Spleen (tissue), 11 donors: ENCODE measurements around the gene KCP. TPM values are rescaled to one million over a fixed set of nuclear protein-coding genes. Genes with fewer than 3 reads are reported as not detected.

ENCODE experiments used
- DNase-seq: peaks from one replicate; pipeline ENCODE4 v3.0.0-alpha.2; 2020
- H3K27ac ChIP-seq, 8 donors: fragments of 200-600 bp; sonication (generic) in 7 of 8; 1 replicate in 4 of 8; 2 replicates in 4 of 8; pipeline versions ENCODE4 v1.5.0 to v1.8.0; 2016 to 2021; ENCODE audit warnings: inconsistent platforms in 4 of 8, mild to moderate bottlenecking in 4 of 8, moderate library complexity in 1 of 8
- H3K27me3 ChIP-seq, 7 donors: fragments of 200-600 bp; sonication (generic) in 6 of 7; replicated peaks in 1 of 7; 1 replicate in 4 of 7; 2 replicates in 3 of 7; pipeline versions ENCODE4 v1.5.0 to v1.8.0; 2016 to 2021; ENCODE audit warnings: inconsistent platforms in 3 of 7, mild to moderate bottlenecking in 1 of 7
- H3K36me3 ChIP-seq, 6 donors: fragments of 200-600 bp; sonication (generic) in 5 of 6; 1 replicate in 4 of 6; 2 replicates in 2 of 6; pipeline versions ENCODE4 v1.5.0 to v1.8.0; 2016 to 2021; ENCODE audit warnings: inconsistent platforms in 2 of 6
- H3K4me1 ChIP-seq, 6 donors: fragments of 200-600 bp; sonication (generic) in 5 of 6; 1 replicate in 3 of 6; 2 replicates in 3 of 6; pipeline versions ENCODE4 v1.5.0 to v1.8.0; 2016 to 2021; ENCODE audit warnings: inconsistent platforms in 3 of 6
- H3K4me3 ChIP-seq, 8 donors: fragments of 200-600 bp; sonication (generic) in 7 of 8; 1 replicate in 4 of 8; 2 replicates in 4 of 8; pipeline versions ENCODE4 v1.5.0 to v1.8.0; 2016 to 2021; ENCODE audit warnings: inconsistent platforms in 4 of 8, mild to moderate bottlenecking in 4 of 8, moderate library complexity in 2 of 8
- H3K9me3 ChIP-seq, 8 donors: fragments of 200-600 bp; sonication (generic) in 7 of 8; 1 replicate in 4 of 8; 2 replicates in 4 of 8; pipeline versions ENCODE4 v1.5.0 to v1.8.0; 2016 to 2021; ENCODE audit warnings: inconsistent platforms in 4 of 8
- POLR2A ChIP-seq, 3 donors: fragments of 450-650 bp; IDR thresholded peaks; one replicate each; pipeline ENCODE4 v1.5.1; 2017; ENCODE audit warnings: antibody characterized with exemption in 3 of 3, mild to moderate bottlenecking in 1 of 3
- POLR2AphosphoS5 ChIP-seq, 3 donors: sonication (generic); formaldehyde crosslinking; IDR thresholded peaks; one replicate each; pipeline ENCODE4 v1.5.1; 2017; ENCODE audit warnings: antibody characterized with exemption in 3 of 3
- WGBS, 5 donors: extraction: QIAGEN DNeasy Blood & Tissue Kit in 3 of 5; methylation state at CpG; one replicate each; pipeline versions ENCODE4 v1.1.5 to v1.1.7; 2013 to 2018; 5-methylcytosine and 5-hydroxymethylcytosine counted together
- intact Hi-C: fragments of 100-400 bp; cut with DNase I; formaldehyde crosslinking; loops from one replicate; pipeline ENCODE4 v1.15.0; 2023; ENCODE audit warnings: low total_unique reads
- polyA plus RNA-seq, 3 donors: library from polyadenylated mRNA; stranded (reverse); fragments of 200-250 nt; gene quantifications; one replicate each; pipeline ENCODE4 v1.2.1, GENCODE V29; 2013
- total RNA-seq, 7 donors: library from RNA; depleted of rRNA in 3 of 7; stranded (reverse); fragments of >200 nt in 3 of 7; fragmentation: NEBNext Ultra II Directional in 4 of 7; extraction: Animal tissue kit (Norgen Biotek cat#: 25700) in 4 of 7; gene quantifications; one replicate each; pipeline versions ENCODE4 v1.1.0 to v1.2.1, GENCODE V29; 2016 to 2021
- TF ChIP-seq, protein P1 (sequence below), 11 experiments: fragments of 200-600 bp in 7 of 11; fragments of 450-650 bp in 4 of 11; sonication (generic) in 4 of 11; IDR thresholded peaks in 8 of 11; conservative IDR thresholded peaks in 3 of 11; 1 replicate in 7 of 11; 2 replicates in 4 of 11; pipeline versions ENCODE4 v1.4.0 to v1.8.0; 2016 to 2021; ENCODE audit warnings: antibody characterized with exemption in 11 of 11, inconsistent platforms in 4 of 11, mild to moderate bottlenecking in 1 of 11
- donor health status: healthy with polysubstance abuse.
- donor health status: DM: no; HTN: no; CAD: no; lungs with moderate emphysema.
- donor health status: DM: no; HTN: no; CAD: no.
- donor health status: Bipolar disorder and iron deficiency.
- donor health status: healthy.
- donor health status: DM: no; HTN: no; CAD: no.
- donor health status: DM: yes; HTN: yes; CAD: no.

Gene KCP
- total and polyA plus RNA-seq, 10 donors = 0.06 to 2.1 (median 0.71) TPM

DNA sequence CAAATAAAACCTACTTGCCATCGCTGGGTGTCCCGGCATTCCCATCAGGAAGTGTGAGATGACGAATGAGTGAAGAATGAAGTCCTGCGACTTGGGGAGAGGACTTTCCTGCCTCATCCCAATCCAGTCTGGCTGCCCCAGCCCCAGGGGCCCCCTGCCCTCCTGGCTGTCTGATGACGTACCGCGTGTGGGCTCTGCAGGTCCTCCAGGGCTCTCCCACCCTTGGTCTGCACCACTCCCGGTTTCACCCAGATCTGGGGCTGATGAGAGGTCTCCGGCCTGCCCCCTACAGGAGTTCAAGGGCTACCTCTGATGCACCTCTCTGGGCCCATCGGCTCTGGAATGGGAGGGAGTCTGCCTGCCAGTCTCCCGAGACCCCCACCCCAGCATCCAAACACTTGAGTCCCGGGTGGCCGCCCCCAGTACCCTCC is 38.1 kb downstream of the KCP start:
- TF ChIP-seq, protein P1, sequence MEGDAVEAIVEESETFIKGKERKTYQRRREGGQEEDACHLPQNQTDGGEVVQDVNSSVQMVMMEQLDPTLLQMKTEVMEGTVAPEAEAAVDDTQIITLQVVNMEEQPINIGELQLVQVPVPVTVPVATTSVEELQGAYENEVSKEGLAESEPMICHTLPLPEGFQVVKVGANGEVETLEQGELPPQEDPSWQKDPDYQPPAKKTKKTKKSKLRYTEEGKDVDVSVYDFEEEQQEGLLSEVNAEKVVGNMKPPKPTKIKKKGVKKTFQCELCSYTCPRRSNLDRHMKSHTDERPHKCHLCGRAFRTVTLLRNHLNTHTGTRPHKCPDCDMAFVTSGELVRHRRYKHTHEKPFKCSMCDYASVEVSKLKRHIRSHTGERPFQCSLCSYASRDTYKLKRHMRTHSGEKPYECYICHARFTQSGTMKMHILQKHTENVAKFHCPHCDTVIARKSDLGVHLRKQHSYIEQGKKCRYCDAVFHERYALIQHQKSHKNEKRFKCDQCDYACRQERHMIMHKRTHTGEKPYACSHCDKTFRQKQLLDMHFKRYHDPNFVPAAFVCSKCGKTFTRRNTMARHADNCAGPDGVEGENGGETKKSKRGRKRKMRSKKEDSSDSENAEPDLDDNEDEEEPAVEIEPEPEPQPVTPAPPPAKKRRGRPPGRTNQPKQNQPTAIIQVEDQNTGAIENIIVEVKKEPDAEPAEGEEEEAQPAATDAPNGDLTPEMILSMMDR (IDR thresholded peaks at IDR 0.05 in 8 of 11, conservative IDR thresholded peaks at IDR 0.05 in 3 of 11) = no peak
- TF ChIP-seq POLR2AphosphoS5 (IDR thresholded peaks at IDR 0.05) = no peak
- TF ChIP-seq POLR2A (IDR thresholded peaks at IDR 0.05) = no peak
- 77 to 83% (median 83%) methylated on average over 8 to 13 of the region's 13 CpGs for WGBS, 5 donors
- Histone ChIP-seq H3K9me3 (no peaks in the 10 kb centered on the region), H3K36me3 (no peaks in the 10 kb centered on the region), H3K4me3 (no peak overlapping the region), H3K27ac (no peak overlapping the region), H3K27me3 (peaks cover 0 to 26% (median 19%) of the 10 kb centered on the region in 7 donors), H3K4me1 (peaks cover 7 to 33% (median 21%) of the 10 kb centered on the region in 6 donors)
- DNase-seq = no peak
- intact Hi-C loops = no loop called here

DNA sequence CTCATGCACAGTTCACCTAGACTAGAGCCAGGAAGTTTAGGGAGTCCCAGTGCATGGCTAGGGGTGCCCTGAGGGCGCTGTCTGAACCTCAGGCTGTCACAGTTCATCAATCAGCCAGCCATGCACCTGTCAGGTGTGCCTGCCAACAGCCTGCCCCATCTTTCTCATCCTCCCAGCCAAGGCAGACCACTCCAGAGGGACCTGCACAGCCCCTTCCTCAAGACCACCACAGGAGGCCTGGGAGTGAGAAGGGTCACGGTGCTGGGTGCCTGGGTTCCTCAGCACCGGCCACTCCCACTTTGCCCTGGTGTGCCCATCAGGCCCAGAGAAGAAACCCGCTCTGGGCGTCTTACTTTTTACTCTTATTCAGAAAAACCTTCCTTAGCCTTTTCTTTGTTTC is 39.5 kb downstream of the KCP start:
- peaks cover 0 to 26% (median 19%) of the 10 kb centered on the region in 7 donors for H3K27me3 ChIP-seq
- DNase-seq = no peak
- TF ChIP-seq, protein P1 (IDR thresholded peaks at IDR 0.05 in 8 of 11, conservative IDR thresholded peaks at IDR 0.05 in 3 of 11) = no peak
- no peak for TF ChIP-seq POLR2A (IDR thresholded peaks at IDR 0.05)
- no peak for TF ChIP-seq POLR2AphosphoS5 (IDR thresholded peaks at IDR 0.05)
- H3K4me1 ChIP-seq = peaks cover 7 to 34% (median 21%) of the 10 kb centered on the region in 6 donors
- intact Hi-C loops = no loop called here
- H3K4me3 ChIP-seq = no peak overlapping the region
- no peak overlapping the region for H3K27ac ChIP-seq
- 87 to 95% (median 93%) methylated on average over 5 of the region's 5 CpGs for WGBS, 5 donors
- H3K9me3 ChIP-seq = no peaks in the 10 kb centered on the region
- peaks cover 0 to 12% (median 2%) of the 10 kb centered on the region in 6 donors for H3K36me3 ChIP-seq

DNA sequence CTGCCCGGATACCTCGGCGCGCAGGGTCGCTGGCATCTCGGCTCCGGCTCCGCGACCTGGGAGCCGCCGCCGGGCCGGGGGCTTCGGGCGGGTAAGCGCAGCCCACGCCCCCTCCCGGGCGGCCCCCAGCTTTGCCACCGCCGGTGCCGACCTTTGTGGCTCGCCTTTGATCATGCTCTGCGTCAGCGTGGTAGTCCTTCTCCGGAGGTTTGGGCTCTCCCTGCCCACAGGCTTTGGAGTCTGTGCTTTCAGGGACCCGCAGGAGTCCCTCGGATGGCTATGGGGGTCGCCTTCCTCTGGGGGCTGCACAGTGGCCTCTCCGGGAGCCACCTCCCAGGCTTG is 40.6 kb downstream of the KCP start:
- WGBS, 5 donors = 4 to 28% (median 5%) methylated on average over 3 to 30 of the region's 30 CpGs
- peaks cover 0 to 23% (median 13%) of the 10 kb centered on the region in 6 donors for H3K36me3 ChIP-seq
- H3K4me1 ChIP-seq = peaks cover 7 to 45% (median 24%) of the 10 kb centered on the region in 6 donors
- no peaks in the 10 kb centered on the region for H3K9me3 ChIP-seq
- intact Hi-C loops = no loop called here
- no peak for DNase-seq
- no peak overlapping the region for H3K27ac ChIP-seq
- peaks cover 0 to 26% (median 19%) of the 10 kb centered on the region in 7 donors for H3K27me3 ChIP-seq
- TF ChIP-seq POLR2AphosphoS5 (IDR thresholded peaks at IDR 0.05) (no peak), POLR2A (IDR thresholded peaks at IDR 0.05) (no peak)
- TF ChIP-seq, protein P1 (IDR thresholded peaks at IDR 0.05 in 8 of 11, conservative IDR thresholded peaks at IDR 0.05 in 3 of 11) = no peak
- H3K4me3 ChIP-seq = peak overlapping the region; percentile 33 to 80 (median 56)

DNA sequence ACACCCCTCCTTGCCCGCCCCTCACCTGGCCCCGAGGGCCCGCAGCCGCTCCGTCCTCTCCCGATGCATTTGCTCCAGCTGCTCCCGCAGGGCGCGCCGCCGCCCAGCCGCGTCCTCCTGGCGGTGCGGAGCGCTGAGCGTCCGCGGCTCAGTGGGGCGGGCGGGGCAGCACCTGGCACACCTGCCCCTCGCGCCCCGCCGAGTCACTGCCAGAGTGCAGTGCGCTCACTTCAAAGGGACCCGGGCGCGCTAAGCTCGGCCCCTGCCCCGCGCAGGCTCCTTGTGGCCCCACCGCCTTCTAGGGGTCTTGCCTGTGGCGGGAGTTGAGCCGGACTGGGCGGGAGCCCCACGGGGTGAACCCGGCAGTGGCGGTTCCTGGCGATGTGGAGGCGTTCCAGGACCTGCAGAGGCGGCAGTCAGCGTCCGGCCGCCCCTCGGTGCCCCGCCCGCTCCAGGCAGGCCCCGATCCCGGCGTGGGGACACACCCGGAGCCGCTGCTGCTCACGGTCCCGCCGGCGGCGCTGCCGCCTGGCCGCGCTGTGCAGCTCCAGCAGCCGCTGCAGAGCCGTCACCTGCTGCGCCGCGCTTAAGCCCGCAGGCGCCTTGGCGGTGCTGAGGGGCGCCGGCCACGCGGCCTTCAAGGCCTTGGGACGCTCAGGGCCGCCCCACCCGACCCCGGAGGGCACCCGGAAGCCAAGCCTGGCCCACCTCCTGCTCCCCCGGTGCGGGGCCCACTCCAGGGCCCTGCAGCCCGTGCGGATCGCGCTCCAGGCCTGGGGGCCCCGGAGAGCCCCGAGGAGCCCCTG is 41.2 kb downstream of the KCP start:
- Histone ChIP-seq H3K4me1 (peaks cover 7 to 51% (median 28%) of the 10 kb centered on the region in 6 donors), H3K4me3 (peak overlapping the region; percentile 33 to 80 (median 56)), H3K36me3 (peaks cover 0 to 26% (median 14%) of the 10 kb centered on the region in 6 donors), H3K27ac (no peak overlapping the region), H3K27me3 (peaks cover 0 to 25% (median 19%) of the 10 kb centered on the region in 7 donors), H3K9me3 (no peaks in the 10 kb centered on the region)
- no peak for TF ChIP-seq POLR2A (IDR thresholded peaks at IDR 0.05)
- TF ChIP-seq POLR2AphosphoS5 (IDR thresholded peaks at IDR 0.05) = peak in 2 of 3 donors; percentile 2 to 61
- TF ChIP-seq, protein P1 (IDR thresholded peaks at IDR 0.05 in 8 of 11, conservative IDR thresholded peaks at IDR 0.05 in 3 of 11) = peak in 3 of 11 experiments; percentile 17 to 24 (median 21)
- DNase-seq = peak; percentile 86
- WGBS, 5 donors = 0 to 2% (median 1%) methylated on average over 16 to 86 of the region's 86 CpGs
- intact Hi-C loops = no loop called here
